GM18520 (cell line): Measurements from ENCODE around the gene ZGRF1.
"Not testable (repeated sequence)": the region's sequence is repeated elsewhere in the genome, so short reads cannot be mapped to it uniquely, and the experiment has no call there.

Experiments used
- ATAC-seq: cut with Tn5 transposase; IDR thresholded peaks from one replicate; pipeline ENCODE4 v1.9.1; 2021; ENCODE audit not compliant: unreplicated experiment

ZGRF1 gene

DNA sequence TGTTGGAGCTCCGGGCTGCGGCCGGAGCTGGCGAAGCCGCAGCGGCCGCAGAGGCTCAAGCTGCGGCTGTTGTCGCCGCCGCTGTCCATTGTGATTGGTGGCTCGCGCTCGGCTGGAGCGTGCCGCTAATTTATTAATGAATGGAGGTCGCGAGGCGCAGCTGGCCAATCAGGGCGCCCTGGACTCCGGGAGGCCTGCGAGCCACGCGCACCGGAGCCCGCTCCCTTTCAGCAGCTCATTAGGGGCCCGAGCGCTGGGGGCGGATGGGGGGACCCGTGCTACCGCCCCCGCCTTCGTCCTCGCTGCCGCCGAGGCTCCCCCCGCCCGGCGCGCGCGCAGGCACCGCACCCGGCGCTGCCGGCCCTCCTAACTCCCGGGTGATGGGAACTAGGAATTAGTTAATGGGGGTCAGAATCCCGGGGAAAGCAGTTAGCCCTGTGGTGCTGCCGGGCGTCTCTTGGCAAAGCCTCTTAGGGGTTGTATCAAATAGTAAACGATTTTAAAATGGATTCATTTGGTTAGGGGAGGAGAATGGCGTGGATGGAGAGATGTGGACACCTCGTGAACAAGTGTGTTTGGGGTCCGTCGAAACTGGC is 120.1 kb downstream of the ZGRF1 start:
- peak; percentile 19 for ATAC-seq

DNA sequence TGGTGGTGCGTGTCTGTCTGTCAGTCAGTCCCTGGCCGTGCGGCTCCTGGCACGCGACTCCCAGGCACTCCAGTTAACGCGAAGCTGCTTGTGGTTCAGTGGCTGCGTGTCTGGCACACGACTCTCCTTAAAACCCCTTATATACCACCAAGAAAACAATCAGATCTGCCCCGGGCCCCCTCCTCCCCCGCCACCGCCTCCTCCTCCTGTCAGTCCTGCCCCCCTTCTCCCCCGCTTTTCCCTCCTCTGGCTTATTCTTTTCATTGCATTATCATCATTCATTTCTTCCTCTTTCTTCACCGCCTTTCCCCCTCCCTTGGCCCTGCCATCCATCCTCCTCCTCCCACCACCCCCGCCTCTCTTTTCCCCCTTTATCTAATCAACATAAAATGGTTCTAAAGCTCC is 120.6 kb downstream of the ZGRF1 start, which contains the start of gene NEUROG2:
Gene NEUROG2, minus strand, starts transcription at position 115 of the 405 bp plus-strand sequence. CDS start 705 bp downstream, outside the sequence.
- ATAC-seq, result no peak

- ATAC-seq, result peak; percentile 33
These were observed 121.3 kb downstream of the ZGRF1 start for GRCh38 chr4:112515198-112516065.

DNA sequence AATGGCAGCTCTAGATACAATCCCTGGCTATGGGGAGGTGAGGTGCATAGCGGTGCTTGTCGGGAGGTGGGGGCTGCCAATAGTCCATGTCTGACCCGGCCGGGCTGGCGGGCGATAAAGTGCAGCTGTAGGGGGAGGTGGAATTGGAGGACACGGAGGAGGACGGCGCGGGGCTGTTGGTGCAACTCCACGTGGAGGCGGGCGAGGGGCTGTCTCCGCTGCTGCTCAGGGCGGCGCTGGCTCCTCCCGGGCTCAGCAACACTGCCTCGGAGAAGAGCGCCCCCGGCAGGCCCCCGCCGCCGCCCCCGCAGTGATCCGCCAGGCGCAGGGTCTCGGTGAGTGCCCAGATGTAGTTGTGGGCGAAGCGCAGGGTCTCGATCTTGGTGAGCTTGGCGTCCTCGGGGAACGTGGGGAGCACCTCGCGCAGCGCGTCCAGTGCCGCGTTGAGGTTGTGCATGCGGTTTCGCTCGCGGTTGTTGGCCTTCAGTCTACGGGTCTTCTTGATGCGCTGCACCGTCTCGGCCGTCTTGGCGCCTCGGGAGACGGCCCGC is 122.0 kb downstream of the ZGRF1 start:
- no peak for ATAC-seq

DNA sequence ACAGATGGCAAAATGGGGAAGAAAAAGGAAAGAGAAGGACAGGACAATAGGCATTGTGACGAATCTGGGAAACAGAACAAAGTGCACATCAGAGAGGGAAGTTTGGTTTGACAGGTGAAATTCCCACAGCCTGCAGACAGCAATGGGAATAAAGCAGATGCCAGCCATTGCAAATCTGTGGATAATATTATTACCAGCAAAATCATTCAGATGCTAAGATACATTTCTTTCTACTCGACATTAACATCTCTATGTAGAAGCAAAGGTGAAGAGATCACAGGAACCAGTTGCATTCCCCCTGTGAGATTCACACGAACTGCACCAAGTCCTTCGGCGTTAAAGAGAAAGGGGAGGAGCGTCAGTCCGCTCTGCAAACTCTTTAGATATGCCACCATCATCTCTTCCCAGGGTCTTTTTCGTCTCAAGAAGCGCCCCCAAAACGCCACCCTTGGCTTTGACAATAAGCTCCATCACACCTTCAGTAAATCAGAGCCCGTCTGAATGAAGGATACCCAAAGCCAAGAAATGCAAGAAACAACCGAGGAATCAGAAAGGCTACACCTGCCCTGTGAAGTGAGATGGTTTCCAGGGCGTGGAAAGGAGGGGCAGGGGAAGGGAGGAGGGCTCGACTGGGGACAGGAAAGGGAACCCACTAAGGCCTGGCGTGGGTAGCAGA is 122.6 kb downstream of the ZGRF1 start:
- no peak for ATAC-seq

DNA sequence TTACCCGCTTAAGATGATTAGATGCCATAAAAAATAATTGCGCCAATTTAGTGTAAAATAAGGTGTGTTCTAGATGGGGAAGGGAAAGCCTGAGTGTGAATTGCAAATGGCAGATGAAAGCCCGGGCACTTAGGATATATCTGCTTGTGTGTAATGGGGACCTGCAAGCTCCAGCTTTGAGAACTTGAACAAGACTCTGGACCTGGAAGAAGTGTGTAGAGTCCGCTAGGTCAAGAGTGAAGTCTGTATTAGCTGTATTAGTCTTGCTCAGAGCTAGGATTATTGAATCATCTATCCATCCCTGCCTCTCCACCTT is 124.9 kb downstream of the ZGRF1 start:
- ATAC-seq, result no peak

DNA sequence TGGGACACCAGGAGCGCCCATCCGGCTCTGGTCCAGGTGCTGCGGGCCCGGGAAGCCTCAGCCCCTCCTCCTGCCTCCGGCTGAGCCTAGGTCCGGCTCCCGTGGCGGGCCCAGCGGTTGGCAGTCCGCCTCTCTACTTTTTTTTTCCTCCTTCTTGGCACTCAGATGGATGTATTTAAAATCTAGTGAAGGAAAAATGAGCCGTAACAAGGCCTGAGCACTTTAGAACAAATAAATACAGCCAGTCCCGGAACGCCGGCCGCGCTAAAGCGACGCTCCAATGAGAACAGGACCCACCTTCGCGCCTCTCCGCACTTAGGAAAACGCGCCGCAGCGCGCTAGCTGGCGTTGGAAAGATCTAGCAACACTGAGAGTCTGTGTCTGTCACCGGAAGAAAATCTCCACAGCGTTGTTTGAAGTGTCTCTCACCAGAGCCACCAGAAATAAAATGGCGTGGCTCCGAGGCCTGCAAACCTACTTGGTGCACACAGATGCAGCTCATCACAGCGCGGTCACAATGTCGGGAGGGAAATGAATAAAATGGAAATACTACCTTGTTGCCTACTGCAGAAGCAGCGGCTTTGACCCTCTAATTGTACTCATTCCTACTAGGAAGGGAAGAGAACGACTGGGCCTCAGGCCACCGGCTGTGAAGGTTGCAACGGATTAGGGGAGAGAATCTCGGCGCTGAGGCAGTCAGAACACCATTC is 125.5 kb downstream of the ZGRF1 start:
- no peak for ATAC-seq

DNA sequence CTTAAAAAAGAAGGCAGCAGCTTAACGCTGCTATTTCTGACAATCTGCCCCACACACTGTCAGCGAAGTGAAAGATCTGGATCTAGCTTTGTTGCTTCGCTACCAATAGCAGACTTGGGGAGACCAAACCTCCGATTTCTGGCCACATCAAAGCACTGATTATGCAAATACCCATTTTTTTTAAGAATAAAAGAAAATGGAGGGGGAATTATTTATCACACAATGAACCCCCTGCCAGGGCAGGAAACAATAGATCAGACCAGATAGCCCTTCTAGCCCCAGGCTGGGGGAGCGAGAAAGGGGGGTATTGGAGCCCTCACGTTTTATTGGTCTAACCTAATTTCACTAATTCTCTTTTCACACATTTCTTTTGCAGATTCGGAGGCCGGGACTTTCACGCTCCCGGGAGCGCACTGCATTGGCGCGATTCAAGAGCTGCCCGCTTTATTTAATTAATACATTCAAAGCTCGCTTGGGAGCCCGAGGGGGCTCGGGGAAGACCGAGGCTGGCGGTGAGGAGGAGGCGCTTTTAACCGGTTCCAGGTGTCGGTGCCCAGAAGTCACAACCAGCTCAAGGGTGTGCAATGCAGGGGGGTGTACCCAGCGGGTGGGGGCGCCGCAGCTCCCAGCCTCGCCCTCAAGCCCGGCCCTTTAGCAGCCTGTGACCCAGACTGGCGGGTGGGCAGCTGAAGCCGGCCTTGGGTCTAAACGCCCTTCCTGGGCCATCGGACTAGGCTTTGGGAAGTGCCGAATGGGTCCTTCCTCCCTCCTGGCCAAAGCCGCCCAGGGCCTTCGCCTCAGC is 126.2 kb downstream of the ZGRF1 start:
- ATAC-seq, result no peak

DNA sequence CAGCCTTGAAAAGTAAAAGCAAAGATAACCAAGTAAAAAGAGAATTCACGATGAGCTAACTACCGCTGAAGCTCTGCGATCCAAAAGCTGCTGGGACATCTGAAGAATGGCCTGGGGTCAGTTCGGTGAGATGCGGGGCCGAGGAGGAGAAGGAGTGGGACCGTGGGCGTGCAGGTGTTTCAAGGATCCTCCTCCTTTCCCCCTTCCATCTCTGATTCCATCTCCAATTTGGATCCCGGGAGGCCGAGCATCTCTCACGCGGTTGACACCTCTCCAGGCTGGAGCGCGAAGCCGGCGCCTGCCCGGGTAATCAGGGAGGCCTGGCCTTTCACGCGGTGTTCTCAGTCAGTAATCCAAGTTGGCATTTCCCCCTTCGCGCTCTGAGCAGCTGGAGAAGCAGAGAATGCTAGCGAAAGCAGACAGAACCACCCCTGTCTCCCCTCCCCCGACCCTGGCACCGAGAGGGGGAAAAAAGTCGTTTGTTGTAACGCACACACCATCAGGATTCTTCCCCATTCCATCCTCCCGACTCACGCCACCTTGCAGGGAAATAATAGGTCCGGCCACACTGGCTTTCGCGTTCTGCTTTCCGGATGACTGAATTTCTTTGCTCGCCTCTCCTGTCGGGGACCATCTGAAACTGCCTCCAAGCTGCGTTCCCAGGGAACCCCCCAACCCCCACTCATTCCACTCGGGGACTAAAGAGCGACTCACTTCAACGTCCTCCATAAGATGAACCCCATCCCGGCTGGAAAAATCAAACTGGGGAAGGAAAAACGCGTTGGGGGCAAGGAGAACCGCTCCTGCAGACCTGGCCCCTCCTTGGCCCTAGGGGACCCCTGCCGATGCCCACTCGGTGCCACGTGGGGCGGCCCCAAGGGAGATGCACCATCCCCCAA is 127.2 kb downstream of the ZGRF1 start:
- no peak for ATAC-seq

DNA sequence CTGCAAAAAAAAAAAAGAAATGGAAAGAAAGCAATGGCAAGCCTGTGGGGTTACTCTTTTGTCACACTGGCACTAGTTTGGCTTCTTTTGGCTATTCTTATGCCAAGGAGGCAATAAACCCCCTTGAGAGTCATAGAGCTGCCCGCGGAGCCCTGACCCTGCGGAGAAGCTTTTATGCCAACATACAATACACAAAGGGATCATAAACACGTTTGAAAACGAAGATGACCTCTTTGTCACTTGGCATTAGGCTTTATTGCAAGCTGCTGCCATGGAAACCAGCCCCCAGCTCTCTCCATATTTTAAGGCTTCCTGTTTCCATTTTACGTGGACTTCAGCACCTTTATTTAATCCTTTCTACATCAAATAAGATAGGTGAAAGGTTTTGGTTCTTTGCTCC is 128.4 kb downstream of the ZGRF1 start:
- no peak for ATAC-seq

GRCh38 chr4:112504807-112505206 is 131.9 kb downstream of the ZGRF1 start:
- no peak for ATAC-seq

DNA sequence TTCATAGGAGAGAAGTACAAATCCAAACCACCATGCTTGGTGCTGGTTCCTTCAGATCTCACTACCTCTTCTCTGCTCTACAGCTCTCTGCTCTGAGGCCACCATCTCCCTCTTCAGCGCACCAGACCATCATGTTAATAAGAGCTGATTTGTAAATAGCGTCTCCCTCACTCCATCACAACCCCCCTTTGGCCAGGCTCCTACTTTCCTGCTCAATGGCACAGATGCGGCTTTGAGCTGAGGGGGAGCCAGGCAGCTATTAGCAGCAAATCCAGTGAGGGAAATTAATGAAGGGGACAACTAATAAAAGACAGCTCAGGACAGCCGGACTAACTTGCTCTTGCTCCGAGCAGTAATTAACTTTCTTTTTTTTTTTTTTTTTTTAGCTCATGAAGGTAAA is 133.8 kb downstream of the ZGRF1 start:
- no peak for ATAC-seq

DNA sequence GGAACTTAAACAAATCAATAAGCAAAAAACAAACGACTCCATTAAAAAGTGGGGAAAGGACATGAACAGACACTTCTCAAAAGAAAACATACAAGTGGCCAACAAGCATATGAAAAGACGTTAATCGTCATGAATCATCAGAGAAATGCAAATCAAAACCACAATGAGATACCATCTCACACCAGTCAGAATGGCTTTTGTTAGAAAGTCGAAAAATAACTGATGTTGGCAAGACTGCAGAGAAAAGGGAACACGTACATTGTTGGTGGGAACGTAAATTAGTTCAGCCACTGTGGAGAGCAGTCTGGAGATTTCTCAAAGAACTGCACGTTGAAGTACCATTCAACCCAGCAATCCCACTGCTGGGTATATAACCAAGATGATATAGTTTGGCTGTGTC is 144.4 kb downstream of the ZGRF1 start:
- no peak for ATAC-seq

DNA sequence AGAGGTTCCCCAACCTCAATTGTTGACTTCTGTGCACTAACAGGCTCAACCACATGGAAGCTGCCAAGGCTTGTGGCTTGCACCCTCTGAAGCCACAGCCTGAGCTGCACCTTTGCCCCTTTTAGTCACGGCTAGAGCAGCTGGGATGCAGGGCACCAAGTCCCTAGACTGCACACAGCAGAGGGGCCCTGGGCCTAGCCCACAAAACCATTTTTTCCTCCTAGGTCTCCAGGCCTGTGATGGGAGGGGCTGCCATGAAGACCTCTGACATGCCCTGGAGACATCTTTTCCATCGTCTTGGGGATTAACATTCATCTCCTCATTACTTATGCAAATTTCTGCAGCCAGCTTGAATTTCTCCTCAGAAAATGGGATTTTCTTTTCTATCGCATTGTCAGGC is 145.9 kb downstream of the ZGRF1 start:
- ATAC-seq, result not testable (repeated sequence)
